Measurements from ENCODE around the gene SLC22A23. TPM values are rescaled to one million over a fixed set of nuclear protein-coding genes. Genes with fewer than 3 reads are reported as not detected.
A peak's percentile ranks its signal among the peaks of the same experiment; 100 is the strongest.

SLC22A23 gene
- total RNA-seq, 3 donors from 2014 or later: 61.5 to 160 (median 74.7) TPM

DNA sequence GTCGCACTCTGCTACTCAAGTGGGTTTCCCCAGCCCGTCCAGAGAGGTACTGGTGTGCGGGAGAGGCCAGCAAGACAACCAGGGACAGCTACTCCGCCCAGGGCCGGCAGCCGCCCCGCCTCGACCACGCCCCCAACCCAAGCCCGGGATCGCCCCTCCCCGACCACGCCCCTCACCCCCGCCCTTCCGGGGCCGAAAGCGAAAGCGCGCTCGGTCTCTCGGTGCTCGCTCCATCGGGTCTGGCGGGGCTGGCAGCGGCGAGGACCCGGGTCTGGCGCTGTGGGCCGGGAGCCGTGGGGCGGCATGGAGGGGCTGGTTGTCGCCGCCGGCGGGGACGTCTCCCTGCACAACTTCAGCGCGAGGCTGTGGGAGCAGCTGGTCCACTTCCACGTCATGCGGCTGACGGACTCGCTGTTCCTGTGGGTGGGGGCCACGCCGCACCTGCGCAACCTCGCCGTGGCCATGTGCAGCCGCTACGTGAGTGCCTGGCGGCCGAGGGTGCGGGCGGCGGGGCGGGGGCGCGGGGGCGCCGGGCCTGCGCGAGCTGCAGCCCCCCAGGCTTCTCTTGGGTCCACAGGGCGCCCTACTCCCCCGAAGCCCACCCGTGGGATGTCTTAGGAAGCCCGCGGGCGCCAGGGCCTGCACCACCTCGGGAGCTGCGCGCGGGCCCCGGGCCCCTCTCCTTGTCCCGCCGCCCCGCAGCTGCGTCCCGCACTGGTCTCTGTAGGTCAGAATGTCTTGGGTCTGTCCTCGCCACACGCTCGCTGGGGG lies 197.9 kb downstream of the SLC22A23 start, which contains the start of gene PSMG4:
Gene PSMG4 (plus strand): TSS at position 228 of the 771 bp plus-strand sequence. CDS start 76 bp downstream, at position 304.
- peak within 1 kb of the TSS; percentile 82 for H3K4me3 ChIP-seq

DNA sequence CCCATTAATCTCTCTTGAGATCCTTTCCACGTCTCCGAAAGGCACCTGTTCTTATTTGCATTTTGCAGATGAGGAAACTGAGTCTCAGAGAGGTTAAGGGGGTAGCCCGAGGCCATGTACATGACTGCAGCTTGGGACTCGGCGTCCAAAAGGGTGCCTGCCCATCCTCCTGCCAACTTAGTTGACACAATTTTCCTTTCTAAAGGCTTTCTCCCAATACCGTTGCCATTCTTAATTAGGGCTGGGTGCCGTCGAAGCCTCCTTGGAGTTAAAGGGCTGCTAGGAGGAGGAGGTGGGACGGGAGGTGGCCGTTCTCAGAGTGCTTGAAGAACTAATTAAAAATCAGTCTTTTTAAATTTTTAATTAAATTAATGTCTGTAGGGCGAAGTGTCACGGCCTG lies 198.6 kb downstream of the SLC22A23 start:
- peaks cover 9% of the 10 kb centered on the region for H3K4me1 ChIP-seq (ENCODE audit: low read depth)
- H3K4me3 ChIP-seq: no peak overlapping the region
- no peaks in the 10 kb centered on the region for H3K9me3 ChIP-seq
- no peak for DNase-seq
- H3K36me3 ChIP-seq (ENCODE audit: low read depth): no peaks in the 10 kb centered on the region
- intact Hi-C loops (cut with DNase I, micrococcal nuclease): loop anchor here in 1 of 2 donors (10.0 kb wide), 1 partner anchor 133 kb away; no protein-coding TSS in a partner anchor
- TF ChIP-seq, protein P1, sequence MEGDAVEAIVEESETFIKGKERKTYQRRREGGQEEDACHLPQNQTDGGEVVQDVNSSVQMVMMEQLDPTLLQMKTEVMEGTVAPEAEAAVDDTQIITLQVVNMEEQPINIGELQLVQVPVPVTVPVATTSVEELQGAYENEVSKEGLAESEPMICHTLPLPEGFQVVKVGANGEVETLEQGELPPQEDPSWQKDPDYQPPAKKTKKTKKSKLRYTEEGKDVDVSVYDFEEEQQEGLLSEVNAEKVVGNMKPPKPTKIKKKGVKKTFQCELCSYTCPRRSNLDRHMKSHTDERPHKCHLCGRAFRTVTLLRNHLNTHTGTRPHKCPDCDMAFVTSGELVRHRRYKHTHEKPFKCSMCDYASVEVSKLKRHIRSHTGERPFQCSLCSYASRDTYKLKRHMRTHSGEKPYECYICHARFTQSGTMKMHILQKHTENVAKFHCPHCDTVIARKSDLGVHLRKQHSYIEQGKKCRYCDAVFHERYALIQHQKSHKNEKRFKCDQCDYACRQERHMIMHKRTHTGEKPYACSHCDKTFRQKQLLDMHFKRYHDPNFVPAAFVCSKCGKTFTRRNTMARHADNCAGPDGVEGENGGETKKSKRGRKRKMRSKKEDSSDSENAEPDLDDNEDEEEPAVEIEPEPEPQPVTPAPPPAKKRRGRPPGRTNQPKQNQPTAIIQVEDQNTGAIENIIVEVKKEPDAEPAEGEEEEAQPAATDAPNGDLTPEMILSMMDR (IDR thresholded peaks at IDR 0.05): no peak
- no peak for ATAC-seq

More for the DNA sequence above, 197.9 kb downstream of the SLC22A23 start, which contains the start of gene PSMG4:
- TF ChIP-seq, protein P1 (IDR thresholded peaks at IDR 0.05): no peak
- Histone ChIP-seq H3K4me1 (ENCODE audit: low read depth) (peaks cover 9% of the 10 kb centered on the region), H3K9me3 (no peaks in the 10 kb centered on the region), H3K36me3 (ENCODE audit: low read depth) (peaks cover 4% of the 10 kb centered on the region)
- intact Hi-C loops (cut with DNase I, micrococcal nuclease): loop anchor here in 1 of 2 donors (10.0 kb wide), 1 partner anchor 134 kb away; no protein-coding TSS in a partner anchor
- DNase-seq: peak; percentile 96 to 99 (median 97)
- peak; percentile 98 for ATAC-seq

DNA sequence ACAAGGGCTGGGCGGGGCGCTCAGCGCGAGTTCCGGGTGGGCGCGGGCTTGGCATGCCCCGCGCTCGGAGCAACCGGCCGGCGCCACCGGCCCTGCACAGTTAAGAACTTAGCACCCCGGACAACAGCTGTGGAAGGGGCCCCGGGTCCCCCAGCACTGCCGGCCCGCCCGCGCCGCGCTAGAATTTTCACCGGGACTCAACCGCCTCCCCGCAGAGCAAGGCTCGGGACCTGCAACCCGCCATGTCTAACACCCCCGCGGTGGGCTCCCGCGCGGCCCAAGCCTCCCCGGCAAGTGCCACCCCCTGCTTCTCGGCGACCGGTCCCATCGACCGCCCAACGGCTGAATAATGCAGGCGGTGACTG lies 203.3 kb downstream of the SLC22A23 start:
- TF ChIP-seq, protein P1 (IDR thresholded peaks at IDR 0.05): no peak
- Histone ChIP-seq H3K4me1 (ENCODE audit: low read depth) (no peaks in the 10 kb centered on the region), H3K36me3 (ENCODE audit: low read depth) (no peaks in the 10 kb centered on the region), H3K9me3 (no peaks in the 10 kb centered on the region), H3K4me3 (no peak overlapping the region)
- intact Hi-C loops (cut with DNase I, micrococcal nuclease): loop anchor here (5.0 to 10.0 kb wide), 2 partner anchors 126 to 129 kb away; no protein-coding TSS in a partner anchor
- ATAC-seq (no peak), DNase-seq (no peak)

DNA sequence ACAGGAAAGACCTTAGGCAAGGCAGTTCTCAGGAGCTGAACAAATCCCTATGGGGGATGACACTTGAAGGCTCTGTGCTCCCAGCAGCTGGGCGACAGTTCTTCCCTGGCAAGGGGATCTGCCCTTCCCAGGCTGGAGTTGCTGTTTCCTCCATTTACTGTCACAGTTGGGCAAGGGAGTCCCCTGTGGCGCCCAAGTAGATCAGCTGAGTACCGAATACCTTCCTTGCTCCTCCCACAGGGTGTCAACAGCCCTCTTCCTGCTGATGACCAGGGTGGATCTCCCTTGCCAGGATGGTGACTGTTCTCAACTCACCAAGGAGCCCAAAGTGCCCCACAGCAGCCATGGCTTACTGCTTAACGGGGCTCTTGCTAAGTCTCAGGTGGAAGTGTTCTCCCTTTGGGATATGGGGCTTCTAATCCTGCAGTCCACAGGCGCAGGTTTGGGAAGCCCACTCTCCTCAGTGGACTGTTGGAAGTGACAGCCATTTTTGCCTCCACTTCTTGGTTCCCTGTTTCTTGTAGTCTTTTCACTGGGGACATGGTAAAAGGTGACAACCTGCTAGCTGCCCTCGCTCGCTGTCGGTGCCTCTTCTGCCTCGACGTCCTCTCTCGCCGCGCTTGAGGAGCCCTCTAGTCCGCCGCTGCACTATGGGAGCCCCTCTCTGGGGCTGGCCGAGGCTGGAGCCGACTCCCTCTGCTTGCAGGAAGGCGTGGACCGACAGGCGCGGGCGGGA lies 203.8 kb downstream of the SLC22A23 start:
- Histone ChIP-seq H3K9me3 (no peaks in the 10 kb centered on the region), H3K4me1 (ENCODE audit: low read depth) (no peaks in the 10 kb centered on the region), H3K4me3 (no peak overlapping the region), H3K36me3 (ENCODE audit: low read depth) (no peaks in the 10 kb centered on the region)
- intact Hi-C loops (cut with DNase I, micrococcal nuclease): loop anchor here (5.0 to 10.0 kb wide), 2 partner anchors 126 to 128 kb away; no protein-coding TSS in a partner anchor
- DNase-seq (no peak), ATAC-seq (no peak)
- TF ChIP-seq, protein P1 (IDR thresholded peaks at IDR 0.05): no peak

DNA sequence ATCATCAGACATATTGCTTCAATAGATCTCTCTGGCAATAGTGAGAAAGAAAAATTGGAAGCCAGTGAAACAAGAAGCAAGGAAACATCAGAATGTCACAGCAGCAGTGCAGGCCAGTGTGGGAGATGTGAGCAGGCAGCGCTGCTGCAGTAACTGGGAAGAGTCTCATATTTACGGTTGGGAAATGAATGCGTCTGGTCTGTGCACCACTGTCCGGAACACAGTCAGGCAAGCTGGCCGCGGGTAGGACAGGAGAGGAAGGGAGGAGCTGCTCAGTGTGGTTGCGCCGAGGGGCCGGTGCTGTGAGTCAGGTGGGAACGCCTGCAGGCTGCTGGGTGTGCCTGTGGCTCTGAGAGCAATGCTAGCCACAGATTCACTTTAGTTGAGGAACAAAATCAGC lies 204.5 kb downstream of the SLC22A23 start:
- no peak for DNase-seq
- TF ChIP-seq, protein P1 (IDR thresholded peaks at IDR 0.05): no peak
- Histone ChIP-seq H3K36me3 (ENCODE audit: low read depth) (no peaks in the 10 kb centered on the region), H3K4me1 (ENCODE audit: low read depth) (no peaks in the 10 kb centered on the region), H3K9me3 (no peaks in the 10 kb centered on the region), H3K4me3 (no peak overlapping the region)
- intact Hi-C loops (cut with DNase I, micrococcal nuclease): loop anchor here (5.0 to 10.0 kb wide), 2 partner anchors 125 to 128 kb away; no protein-coding TSS in a partner anchor
- ATAC-seq: no peak

Data from mucosa of descending colon (tissue), 3 donors.